Activated naive CD8-positive, alpha-beta T cell treated with anti-CD3 and anti-CD28 coated beads, Interleukin-2, amount 10 ng/mL, durations not matched to agents 7 days and 5 days (primary cell): ENCODE measurements around the gene LAMTOR3. TPM values are rescaled to one million over a fixed set of nuclear protein-coding genes. Genes with fewer than 3 reads are reported as not detected.
"Not testable (repeated sequence)": the region's sequence is repeated elsewhere in the genome, so short reads cannot be mapped to it uniquely, and the experiment has no call there.

Experiments used
- ATAC-seq: fragments of 150-1000 bp; cut with Tn5 transposase; one replicate; pipeline ENCODE4 v1.10.0; 2021; ENCODE audit warnings: low read depth, moderate library complexity
- POLR2A ChIA-PET: fragments of 350-600 bp; sonication (Branson Sonifier 250); formaldehyde crosslinking; loops from one replicate; lab custom pipeline; 2021; ENCODE audit warnings: antibody characterized with exemption; lab: Charles Lee
- DNase-seq: peaks from one replicate; pipeline ENCODE4 v3.0.0; 2021
- H3K27ac Mint-ChIP-seq: one replicate; pipeline ENCODE4 v1.8.0; 2022; ENCODE audit warnings: mild to moderate bottlenecking, mixed read lengths
- H3K27me3 Mint-ChIP-seq: one replicate; pipeline ENCODE4 v1.8.0; 2022; ENCODE audit warnings: mild to moderate bottlenecking, moderate library complexity, mixed read lengths
- H3K36me3 Mint-ChIP-seq: one replicate; pipeline ENCODE4 v1.8.0; 2021; ENCODE audit warnings: mild to moderate bottlenecking, mixed read lengths
- H3K4me1 Mint-ChIP-seq: one replicate; pipeline ENCODE4 v1.8.0; 2021; ENCODE audit warnings: mixed read lengths
- H3K4me3 Mint-ChIP-seq: one replicate; pipeline ENCODE4 v1.8.0; 2022; ENCODE audit warnings: mild to moderate bottlenecking, moderate library complexity, mixed read lengths
- H3K9me3 Mint-ChIP-seq: one replicate; pipeline ENCODE4 v1.8.0; 2021; ENCODE audit warnings: mixed read lengths
- total RNA-seq, 2 experiments: library from RNA; stranded (reverse); gene quantifications; one replicate each; pipeline ENCODE4 v1.2.3, GENCODE V29; 2021

The LAMTOR3 gene
- total RNA-seq, 2 experiments from 2014 or later = 27.4 to 28.3 TPM

GRCh38 chr4:99838927-99839326 is 55.3 kb downstream of the LAMTOR3 start:
- no peak for DNase-seq
- H3K4me1 Mint-ChIP-seq = peaks cover 10% of the 10 kb centered on the region
- no peak overlapping the region for H3K4me3 Mint-ChIP-seq
- H3K36me3 Mint-ChIP-seq = peaks cover 42% of the 10 kb centered on the region
- ATAC-seq = no peak
- H3K27me3 Mint-ChIP-seq = no peaks in the 10 kb centered on the region
- POLR2A ChIA-PET = no interaction called here
- no peak overlapping the region for H3K27ac Mint-ChIP-seq
- no peaks in the 10 kb centered on the region for H3K9me3 Mint-ChIP-seq

GRCh38 chr4:99835942-99836341 is 58.3 kb downstream of the LAMTOR3 start:
- DNase-seq (no peak), ATAC-seq (no peak)
- H3K4me1 Mint-ChIP-seq = peaks cover 5% of the 10 kb centered on the region
- H3K4me3 Mint-ChIP-seq = no peak overlapping the region
- H3K27ac Mint-ChIP-seq = no peak overlapping the region
- H3K27me3 Mint-ChIP-seq = no peaks in the 10 kb centered on the region
- POLR2A ChIA-PET = no interaction called here
- H3K9me3 Mint-ChIP-seq = no peaks in the 10 kb centered on the region
- H3K36me3 Mint-ChIP-seq = peaks cover 28% of the 10 kb centered on the region

- no peak overlapping the region for H3K27ac Mint-ChIP-seq
- H3K36me3 Mint-ChIP-seq = peaks cover 29% of the 10 kb centered on the region
- H3K9me3 Mint-ChIP-seq = no peaks in the 10 kb centered on the region
- POLR2A ChIA-PET = no interaction called here
- H3K27me3 Mint-ChIP-seq = no peaks in the 10 kb centered on the region
- ATAC-seq (no peak), DNase-seq (no peak)
- no peak overlapping the region for H3K4me3 Mint-ChIP-seq
- H3K4me1 Mint-ChIP-seq = peaks cover 8% of the 10 kb centered on the region
These were observed 59.7 kb downstream of the LAMTOR3 start for GRCh38 chr4:99834569-99834968.

GRCh38 chr4:99833756-99834155 is 60.5 kb downstream of the LAMTOR3 start:
- H3K27ac Mint-ChIP-seq = no peak overlapping the region

GRCh38 chr4:99832758-99833157 is 61.5 kb downstream of the LAMTOR3 start:
- DNase-seq (no peak), ATAC-seq (no peak)
- Mint-ChIP-seq H3K4me3 (no peak overlapping the region), H3K9me3 (no peaks in the 10 kb centered on the region), H3K27ac (no peak overlapping the region), H3K27me3 (no peaks in the 10 kb centered on the region), H3K36me3 (peaks cover 28% of the 10 kb centered on the region), H3K4me1 (peaks cover 10% of the 10 kb centered on the region)
- POLR2A ChIA-PET = no interaction called here

More at GRCh38 chr4:99833756-99834155, 60.5 kb downstream of the LAMTOR3 start:
- Mint-ChIP-seq H3K4me1 (peaks cover 7% of the 10 kb centered on the region), H3K36me3 (peaks cover 28% of the 10 kb centered on the region), H3K9me3 (no peaks in the 10 kb centered on the region), H3K4me3 (no peak overlapping the region), H3K27me3 (no peaks in the 10 kb centered on the region)
- no peak for DNase-seq
- ATAC-seq = no peak
- POLR2A ChIA-PET = no interaction called here

GRCh38 chr4:99832321-99832720 is 61.9 kb downstream of the LAMTOR3 start:
- ATAC-seq = no peak
- DNase-seq = no peak
- Mint-ChIP-seq H3K9me3 (no peaks in the 10 kb centered on the region), H3K4me3 (no peak overlapping the region), H3K27ac (no peak overlapping the region), H3K36me3 (peaks cover 29% of the 10 kb centered on the region), H3K27me3 (no peaks in the 10 kb centered on the region), H3K4me1 (peaks cover 11% of the 10 kb centered on the region)
- POLR2A ChIA-PET = no interaction called here

GRCh38 chr4:99830051-99830450 is 64.2 kb downstream of the LAMTOR3 start:
- not testable (repeated sequence) for ATAC-seq, H3K9me3 Mint-ChIP-seq, H3K4me3 Mint-ChIP-seq, H3K27me3 Mint-ChIP-seq, H3K27ac Mint-ChIP-seq, DNase-seq
- peaks cover 19% of the 10 kb centered on the region for H3K36me3 Mint-ChIP-seq
- peaks cover 17% of the 10 kb centered on the region for H3K4me1 Mint-ChIP-seq
- POLR2A ChIA-PET = interaction anchor here (1.5 kb wide), 1 partner anchor 13 kb away, joined by 4 read pairs; no protein-coding TSS in a partner anchor

GRCh38 chr4:99828477-99828876 is 65.8 kb downstream of the LAMTOR3 start:
- Mint-ChIP-seq H3K27ac (no peak overlapping the region), H3K4me1 (peaks cover 27% of the 10 kb centered on the region), H3K9me3 (no peaks in the 10 kb centered on the region), H3K27me3 (no peaks in the 10 kb centered on the region), H3K4me3 (no peak overlapping the region), H3K36me3 (peaks cover 31% of the 10 kb centered on the region)
- ATAC-seq (no peak), DNase-seq (no peak)
- POLR2A ChIA-PET = no interaction called here

Other genes starting within 250 kb of the LAMTOR3 start
- not detected for gene C4orf54, start 236.6 kb downstream of the LAMTOR3 start, total RNA-seq
- gene DAPP1, start 77.6 kb downstream of the LAMTOR3 start, total RNA-seq = 10 to 100 TPM; 19.6 to 22.8 TPM
- gene DNAJB14, start 52.2 kb upstream of the LAMTOR3 start, total RNA-seq = 10 to 100 TPM; 61.6 to 76.0 TPM
- gene H2AZ1, start 55.8 kb upstream of the LAMTOR3 start, total RNA-seq = 100 to 1,000 TPM; 399 to 400 TPM